CD4-positive, alpha-beta T cell treated with Interleukin-17A for 4 hours (primary cell): ENCODE measurements around the gene CAPRIN2.

Source experiments
- DNase-seq: peaks from one replicate; pipeline ENCODE4 v3.0.0-alpha.2; 2020; ENCODE audit warnings: mixed read lengths

Gene CAPRIN2

GRCh38 chr12:30698346-30698745, 56.4 kb downstream of the CAPRIN2 start:
- no peak for DNase-seq

GRCh38 chr12:30696943-30697342, 57.8 kb downstream of the CAPRIN2 start:
- DNase-seq, result no peak

GRCh38 chr12:30696486-30696885, 58.3 kb downstream of the CAPRIN2 start:
- DNase-seq, result peak; percentile 3

GRCh38 chr12:30696103-30696408, 58.7 kb downstream of the CAPRIN2 start:
- DNase-seq, result no peak

- DNase-seq, result peak; percentile 88
Observed at GRCh38 chr12:30695199-30696102, 59.3 kb downstream of the CAPRIN2 start, which contains the start of gene IPO8. Gene IPO8, minus strand, starts transcription at chr12:30695869. Its CDS starts 222 bp downstream, at chr12:30695647.

- peak; percentile 20 for DNase-seq
Observed at GRCh38 chr12:30694412-30695198, 60.1 kb downstream of the CAPRIN2 start.

- DNase-seq, result no peak
Observed at GRCh38 chr12:30692470-30692869, 62.3 kb downstream of the CAPRIN2 start.

- DNase-seq, result no peak
Observed at GRCh38 chr12:30691122-30691879, 63.5 kb downstream of the CAPRIN2 start.

- DNase-seq, result no peak
Observed at GRCh38 chr12:30687265-30687986, 67.3 kb downstream of the CAPRIN2 start.

- DNase-seq, result no peak
Observed at GRCh38 chr12:30679241-30679640, 75.5 kb downstream of the CAPRIN2 start.

GRCh38 chr12:30678221-30678620, 76.5 kb downstream of the CAPRIN2 start:
- no peak for DNase-seq

GRCh38 chr12:30661210-30661609, 93.5 kb downstream of the CAPRIN2 start:
- DNase-seq, result no peak
